GM18858 (cell line): ENCODE measurements around the gene DTX1.

Experiments
- ATAC-seq: cut with Tn5 transposase; IDR thresholded peaks from one replicate; pipeline ENCODE4 v1.9.1; 2021; ENCODE audit not compliant: unreplicated experiment

Gene DTX1

DNA sequence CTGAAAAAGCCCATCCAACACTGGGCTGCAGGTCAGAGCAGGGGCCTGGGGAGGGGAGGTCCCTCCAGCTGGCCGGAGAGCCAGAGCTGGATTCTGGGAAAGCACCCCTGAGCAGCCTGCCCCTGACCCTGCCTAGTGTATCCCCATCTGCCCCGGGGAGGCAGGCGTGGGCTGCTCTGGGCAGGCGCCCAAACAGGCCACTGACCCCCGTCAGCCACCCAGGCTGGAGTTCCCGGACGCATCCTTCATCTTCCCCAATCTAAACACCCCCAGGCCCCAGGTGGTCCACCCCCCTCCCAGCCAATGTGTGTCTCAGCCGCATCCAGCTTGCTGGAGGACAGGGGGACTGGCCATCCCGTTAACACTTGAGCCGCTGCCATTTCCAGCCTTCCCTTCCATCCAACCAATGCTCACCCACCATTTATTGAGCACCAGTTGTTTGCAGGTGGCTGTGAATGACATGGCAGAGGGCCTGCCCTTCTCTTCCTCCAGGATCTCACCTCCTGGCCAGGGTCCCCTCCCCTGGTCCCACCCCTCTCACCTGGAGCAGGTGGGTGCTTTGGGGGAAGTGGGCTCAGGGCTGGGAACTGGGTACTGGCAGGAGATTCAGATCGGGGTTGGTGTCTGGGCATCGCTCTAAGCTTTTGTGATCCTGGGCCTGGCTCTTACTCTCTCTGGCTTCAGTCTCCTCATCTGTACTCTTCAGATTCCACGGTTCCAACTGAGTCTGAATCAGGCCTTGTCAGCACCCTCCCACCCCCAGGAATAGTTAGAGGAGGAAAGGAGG lies 743 bp upstream of the DTX1 start:
- ATAC-seq: no peak

DNA sequence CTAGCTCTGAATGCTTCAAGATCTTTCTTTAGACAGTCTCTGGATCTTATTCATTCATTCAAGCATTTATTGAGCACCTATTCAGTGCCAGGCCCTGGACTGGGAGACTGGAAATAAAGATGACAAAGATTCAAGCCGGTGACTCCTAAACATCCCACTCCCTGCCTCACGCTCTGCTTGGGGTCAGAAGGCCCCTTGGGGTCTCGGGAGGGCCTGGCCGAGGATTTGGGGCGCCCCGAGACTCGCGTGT lies 224 bp upstream of the DTX1 start:
- ATAC-seq: no peak

DNA sequence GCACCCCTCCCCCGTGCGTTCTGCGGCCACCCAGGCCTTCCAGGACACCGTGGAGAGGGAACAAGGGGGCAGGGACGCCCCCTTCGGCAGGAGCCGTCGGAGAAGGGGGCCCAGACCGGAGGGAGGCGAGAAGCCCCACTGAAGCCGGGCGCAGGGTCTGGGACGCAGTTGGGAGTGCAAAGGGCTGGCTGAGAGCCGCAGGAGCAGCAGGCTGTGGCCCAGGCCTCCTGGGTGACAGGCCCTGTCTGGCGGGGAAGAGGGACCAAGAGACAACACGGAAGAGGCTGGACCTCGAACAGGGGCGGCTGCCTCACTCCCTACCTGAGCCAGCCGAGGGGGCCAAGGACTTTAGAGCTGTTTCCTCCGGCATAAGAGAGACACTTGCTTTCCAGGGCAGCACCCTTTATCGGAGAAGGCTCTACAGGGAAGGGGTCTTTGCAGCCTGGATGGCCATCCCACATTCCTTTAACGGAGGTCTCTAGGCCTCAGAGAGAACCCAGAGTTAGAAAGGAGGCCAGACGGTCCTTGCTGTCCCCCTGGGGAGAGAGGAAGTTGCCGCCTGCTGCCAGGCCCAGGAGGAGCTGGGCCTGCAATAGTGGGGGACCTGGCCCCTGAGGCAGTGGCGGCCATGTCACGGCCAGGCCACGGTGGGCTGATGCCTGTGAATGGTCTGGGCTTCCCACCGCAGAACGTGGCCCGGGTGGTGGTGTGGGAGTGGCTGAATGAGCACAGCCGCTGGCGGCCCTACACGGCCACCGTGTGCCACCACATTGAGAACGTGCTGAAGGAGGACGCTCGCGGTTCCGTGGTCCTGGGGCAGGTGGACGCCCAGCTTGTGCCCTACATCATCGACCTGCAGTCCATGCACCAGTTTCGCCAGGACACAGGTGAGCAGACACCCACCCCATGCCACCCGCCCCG lies 1.3 kb downstream of the DTX1 start:
- ATAC-seq: no peak

GRCh38 chr12:113058553-113058952 lies 2.0 kb downstream of the DTX1 start:
- ATAC-seq: no peak

- no peak for ATAC-seq
These were observed 2.6 kb downstream of the DTX1 start for GRCh38 chr12:113059071-113059595.

- no peak for ATAC-seq
These were observed 3.9 kb downstream of the DTX1 start for GRCh38 chr12:113060336-113060960.

- ATAC-seq: no peak
These were observed 4.6 kb downstream of the DTX1 start for GRCh38 chr12:113061061-113061694.

DNA sequence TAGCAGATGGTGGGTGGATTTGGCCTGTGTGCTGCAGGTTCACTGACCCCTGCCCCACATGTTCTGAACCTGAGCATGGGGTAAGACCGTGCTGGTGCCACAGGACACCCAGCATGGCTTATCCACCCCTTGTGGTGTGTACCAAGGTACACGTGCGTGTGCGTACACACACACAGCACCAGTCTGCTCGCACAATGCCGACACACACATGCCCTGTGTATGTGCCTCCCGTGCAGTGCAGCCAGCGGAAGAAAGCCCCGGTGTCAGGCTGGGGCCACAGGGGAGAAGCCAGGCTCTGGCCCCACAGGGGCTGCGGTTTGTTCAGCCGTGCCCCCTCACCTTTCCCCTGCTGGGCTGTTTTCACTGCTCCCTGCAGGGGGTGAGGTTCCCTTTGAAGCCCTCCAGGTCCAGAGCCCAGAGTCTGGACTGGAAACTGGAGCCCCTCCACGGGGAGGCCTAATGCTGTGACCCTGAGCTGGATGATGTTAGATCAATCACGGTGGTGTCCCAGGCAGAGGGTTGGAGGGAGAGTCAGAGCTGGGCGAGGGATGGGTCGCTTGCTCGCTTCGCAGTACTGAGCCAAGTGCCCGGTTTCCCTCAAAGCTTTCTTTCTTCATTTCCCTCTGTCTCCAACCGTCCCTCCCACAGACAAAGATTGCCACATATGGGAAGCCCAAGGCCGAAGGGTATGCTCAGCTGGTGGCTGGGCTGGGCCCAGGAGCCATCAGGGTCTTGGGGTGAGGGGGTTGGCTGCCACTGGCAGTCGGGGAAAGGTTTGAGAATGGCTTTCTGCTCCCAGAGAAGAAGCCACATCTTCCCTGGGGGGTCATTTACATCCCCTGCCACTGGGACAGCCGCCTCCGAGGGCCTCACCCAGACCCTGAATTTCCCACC lies 6.2 kb downstream of the DTX1 start:
- no peak for ATAC-seq

- no peak for ATAC-seq
These were observed 7.1 kb downstream of the DTX1 start for GRCh38 chr12:113063396-113064350.

- no peak for ATAC-seq
These were observed 8.0 kb downstream of the DTX1 start for GRCh38 chr12:113064395-113065125.

- ATAC-seq: no peak
These were observed 8.8 kb downstream of the DTX1 start for GRCh38 chr12:113065126-113066007.

- no peak for ATAC-seq
These were observed 10.4 kb downstream of the DTX1 start for GRCh38 chr12:113066813-113067400.

DNA sequence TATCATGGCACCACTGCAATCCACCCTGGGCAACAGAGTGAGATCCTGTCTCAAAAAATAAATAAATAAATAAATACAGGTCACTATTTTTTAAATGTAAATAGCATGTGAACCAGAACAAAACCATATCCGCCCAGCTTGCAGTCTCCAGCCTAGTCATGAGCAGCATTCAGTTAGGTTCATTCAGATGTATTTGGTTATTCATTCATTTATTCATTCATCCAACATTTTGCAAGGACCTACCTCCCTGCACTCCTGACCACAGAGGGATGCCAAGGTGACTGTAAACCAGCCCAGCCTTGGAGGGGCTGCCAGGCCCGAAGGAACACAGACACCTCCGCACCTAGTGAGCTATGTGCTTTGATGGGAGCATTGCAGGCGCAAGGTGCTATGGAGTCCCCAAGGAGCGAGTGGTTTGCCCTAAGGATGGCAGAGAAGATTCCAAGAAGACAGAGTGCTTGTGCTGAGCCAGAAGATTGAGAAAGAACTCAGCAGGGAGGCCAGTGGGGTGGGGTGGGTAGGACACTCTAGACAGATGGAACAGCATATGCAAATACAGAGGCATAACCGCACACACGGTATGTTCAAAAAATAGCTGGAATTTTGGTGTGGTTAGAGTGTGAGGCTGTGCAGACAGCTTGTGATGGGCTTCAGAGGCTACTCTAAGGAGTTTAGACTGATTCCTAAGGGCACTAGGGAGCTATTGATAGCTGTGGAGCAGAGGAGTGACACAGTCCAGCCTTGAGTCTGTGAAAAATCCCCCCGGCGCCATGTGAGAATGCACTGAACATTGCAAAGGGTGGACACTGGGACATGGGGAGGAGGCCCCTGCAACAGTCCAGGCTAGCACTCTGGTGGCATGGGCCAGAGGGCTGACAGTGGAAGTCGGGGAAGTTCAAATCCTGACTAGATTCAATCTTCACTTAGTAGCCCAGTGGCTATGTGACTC lies 11.7 kb downstream of the DTX1 start:
- ATAC-seq: no peak

GRCh38 chr12:113069149-113069548 lies 12.6 kb downstream of the DTX1 start:
- ATAC-seq: no peak

DNA sequence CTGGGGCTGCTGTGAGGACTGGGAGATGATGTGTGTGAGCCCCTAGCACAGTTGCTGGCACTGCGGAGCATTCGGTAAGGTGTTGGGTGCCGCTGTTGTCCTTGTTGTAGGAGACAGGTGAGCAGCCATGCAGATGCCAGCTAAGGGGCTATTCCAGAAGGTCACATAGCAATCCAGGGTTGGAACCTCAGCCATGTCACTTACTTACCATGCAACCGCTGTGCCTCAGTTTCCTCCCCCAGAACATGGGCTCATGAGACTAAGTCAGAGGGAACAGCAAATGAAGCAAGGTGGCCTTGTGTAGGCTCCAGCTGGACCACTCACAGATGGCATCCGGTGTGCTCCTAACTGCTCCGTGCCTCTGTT lies 13.2 kb downstream of the DTX1 start:
- no peak for ATAC-seq
